ENCODE measurements around the gene MAP6.

GRCh38 chr11:75601494-75601893, 67.3 kb downstream of the MAP6 start:
- TF ChIP-seq RAD21 (IDR thresholded peaks at IDR 0.05; ENCODE audit: low read depth) (no peak), CTCF (IDR thresholded peaks at IDR 0.05 in 2 of 3, conservative IDR thresholded peaks at IDR 0.05 in 1 of 3; ENCODE audit: borderline replicate concordance in 1 of 3, insufficient read depth in 1 of 3, low read depth in 2 of 3, low read length in 2 of 3) (no peak), REST (IDR thresholded peaks at IDR 0.05; ENCODE audit: low read depth) (no peak), SP1 (IDR thresholded peaks at IDR 0.05; ENCODE audit: low read depth) (no peak), MAX (IDR thresholded peaks at IDR 0.05) (no peak), ZBTB33 (IDR thresholded peaks at IDR 0.05; ENCODE audit: extremely low read depth, insufficient replicate concordance, low read length) (no peak)
